NCI-H1048 (cell line): ENCODE measurements around the gene PPP1R1A.

Source experiments
- DNase-seq: peaks from one replicate; lab custom pipeline; 2025; lab: John Stamatoyannopoulos, UW

Gene PPP1R1A

GRCh38 chr12:54535474-54535873, 53.0 kb downstream of the PPP1R1A start:
- DNase-seq = no peak

- no peak for DNase-seq
Measured at GRCh38 chr12:54529581-54529980, 58.9 kb downstream of the PPP1R1A start.
